NCI-H128 (cell line): ENCODE measurements around the gene EBPL.

Experiments
- DNase-seq: peaks from one replicate; lab custom pipeline; 2025; ENCODE audit not compliant: unreplicated experiment; lab: John Stamatoyannopoulos, UW

Gene EBPL

DNA sequence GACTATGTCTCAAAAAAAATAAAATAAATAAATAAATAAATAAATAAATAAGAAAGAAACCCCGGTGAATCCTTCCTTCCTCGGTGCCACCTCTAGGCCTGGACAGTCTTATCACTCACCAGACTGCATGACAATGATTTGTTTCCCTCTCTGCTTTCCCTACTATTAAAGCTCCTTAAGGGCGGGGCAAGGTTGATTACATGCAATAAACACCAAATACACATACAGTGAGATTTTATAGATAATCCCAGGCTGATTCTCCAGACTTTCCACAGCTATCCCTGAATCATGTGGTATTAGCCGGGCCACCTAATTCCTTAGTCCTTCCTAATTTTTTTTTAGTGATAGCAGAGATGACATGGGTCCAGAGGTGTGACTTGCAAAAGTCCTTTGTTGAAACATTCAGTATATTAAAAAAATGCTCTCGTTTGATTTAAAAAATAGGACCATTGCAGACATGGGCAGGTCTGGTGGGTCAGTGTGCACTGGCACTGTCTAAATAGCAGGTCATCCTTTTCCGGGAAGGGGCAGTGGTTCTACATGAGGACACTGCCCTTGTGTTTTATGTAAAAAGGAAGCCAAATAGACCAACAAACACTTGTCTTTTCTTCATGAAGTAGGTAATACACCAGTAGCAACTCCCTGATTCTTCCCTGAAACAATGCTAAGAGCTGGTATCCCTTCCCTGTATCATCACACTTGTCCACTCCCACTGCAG is 14.5 kb downstream of the EBPL start:
- DNase-seq: no peak

DNA sequence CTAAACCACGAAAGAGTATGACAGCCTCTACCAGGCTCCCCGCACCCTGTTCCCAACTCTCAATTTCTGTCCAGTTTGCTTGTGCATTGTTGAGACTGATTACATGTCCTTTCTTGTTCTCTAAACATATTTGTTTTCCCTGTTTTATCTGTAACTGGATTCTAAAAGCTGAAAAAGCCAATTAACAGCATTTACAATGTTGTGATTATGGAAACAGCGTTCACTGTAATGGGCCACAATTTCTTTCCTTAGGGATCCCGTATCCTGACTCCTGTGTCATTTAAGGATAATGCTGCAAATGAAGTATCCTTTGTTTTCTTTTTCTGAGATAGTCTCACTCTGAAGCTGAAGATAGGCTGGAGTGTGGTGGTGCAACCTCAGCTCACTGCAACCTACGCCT is 20.5 kb downstream of the EBPL start:
- no peak for DNase-seq

DNA sequence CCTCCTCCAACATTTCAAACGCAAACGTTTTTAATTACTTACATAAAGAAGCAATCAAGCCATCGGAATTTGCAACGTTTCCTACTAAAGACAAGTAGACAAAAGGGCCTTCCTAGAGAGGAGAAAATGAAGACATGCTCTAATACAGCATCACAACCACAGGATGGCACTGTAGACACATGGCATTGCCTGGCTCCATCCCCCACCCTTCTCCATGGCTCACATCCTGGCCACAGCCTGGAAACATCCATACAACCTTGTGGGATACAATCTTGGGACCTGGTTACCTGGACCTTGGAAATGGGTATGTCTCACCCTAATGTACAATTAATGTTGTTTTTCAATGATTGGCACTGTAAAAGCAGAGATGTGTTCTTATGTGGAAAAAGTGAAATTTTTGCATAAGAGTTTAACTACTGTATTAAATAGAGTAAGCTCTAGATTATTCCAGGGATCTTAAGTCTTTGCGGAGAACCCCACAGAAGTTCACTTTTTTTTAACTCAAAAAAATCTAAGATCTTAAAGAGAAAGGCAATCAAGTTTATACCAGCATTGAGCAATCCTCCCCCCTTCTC is 21.5 kb downstream of the EBPL start:
- DNase-seq: peak; percentile 23

DNA sequence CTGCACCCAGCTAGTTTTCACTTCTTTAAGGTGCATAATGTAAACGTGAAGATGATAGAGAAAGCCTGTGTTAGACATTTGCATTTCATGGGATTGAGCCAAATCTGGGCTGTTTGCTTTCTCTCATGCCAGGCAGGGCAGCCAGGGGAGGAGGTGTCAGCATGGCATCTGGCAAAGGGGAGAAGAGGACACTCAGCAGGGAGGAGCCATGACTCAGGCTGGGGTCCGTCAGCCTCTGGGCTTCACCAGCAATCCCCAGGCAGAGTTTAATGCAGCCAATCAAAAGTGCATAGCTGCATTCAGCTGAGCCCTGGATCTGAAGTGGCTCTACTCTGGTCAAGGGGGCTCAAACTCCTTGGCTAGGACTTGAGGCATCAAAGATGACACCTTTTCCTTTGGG is 23.5 kb downstream of the EBPL start:
- no peak for DNase-seq

DNA sequence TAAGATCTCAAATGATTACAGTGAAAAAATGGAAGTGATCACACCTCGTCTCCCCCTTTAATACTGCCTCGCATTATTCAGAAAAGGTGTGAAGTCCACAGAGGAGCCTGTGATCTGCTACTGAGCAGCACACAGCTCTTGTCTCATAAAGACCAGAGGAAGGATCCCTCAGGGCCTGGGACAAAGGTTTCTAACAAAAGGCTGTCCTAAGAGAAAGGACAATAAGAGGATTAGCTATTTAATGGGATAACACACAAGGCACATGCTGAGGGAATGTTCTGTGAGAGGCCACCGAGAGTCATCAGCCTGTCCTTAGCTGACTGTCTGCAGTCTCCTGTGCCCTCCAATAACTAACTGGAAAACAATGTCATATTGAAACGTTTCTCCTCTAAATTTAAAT is 26.7 kb downstream of the EBPL start:
- DNase-seq: no peak

DNA sequence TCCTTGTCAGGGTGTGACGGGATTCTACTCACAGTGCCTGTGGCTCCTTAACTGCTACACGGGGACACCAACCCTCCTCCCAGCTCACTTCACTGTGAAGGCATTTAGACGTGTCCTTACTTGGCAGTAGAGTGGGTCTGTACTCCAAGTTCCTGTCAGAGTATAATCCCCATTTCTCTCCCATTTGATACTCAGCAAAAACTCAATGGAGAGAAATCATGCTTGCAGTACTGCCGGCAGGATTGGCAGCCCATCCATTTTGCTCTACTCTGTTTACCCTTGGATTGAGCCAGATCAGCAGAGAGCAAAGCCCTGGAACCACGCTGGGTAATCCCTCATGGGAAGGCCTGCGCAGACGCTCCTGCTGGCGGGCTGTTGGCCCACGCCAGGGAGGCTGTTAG is 34.0 kb downstream of the EBPL start:
- DNase-seq: no peak

DNA sequence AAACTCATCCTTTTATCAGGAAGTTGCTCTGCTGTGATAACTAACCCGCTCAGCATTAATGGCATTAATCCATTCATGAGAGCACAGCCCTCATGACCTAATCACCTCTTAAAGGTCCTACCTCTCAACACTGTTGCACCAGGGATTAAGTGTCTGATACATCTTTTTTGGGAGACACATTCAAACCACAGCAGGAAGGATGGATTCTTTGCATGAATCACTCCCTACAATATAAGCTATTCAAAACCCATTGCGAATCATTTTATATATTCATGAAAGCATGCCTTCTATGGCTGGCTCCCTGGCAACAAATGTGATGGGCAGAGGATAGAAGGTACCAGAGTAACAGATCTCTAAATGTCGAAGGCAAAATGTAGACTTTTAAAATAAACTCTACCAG is 35.4 kb downstream of the EBPL start:
- no peak for DNase-seq

DNA sequence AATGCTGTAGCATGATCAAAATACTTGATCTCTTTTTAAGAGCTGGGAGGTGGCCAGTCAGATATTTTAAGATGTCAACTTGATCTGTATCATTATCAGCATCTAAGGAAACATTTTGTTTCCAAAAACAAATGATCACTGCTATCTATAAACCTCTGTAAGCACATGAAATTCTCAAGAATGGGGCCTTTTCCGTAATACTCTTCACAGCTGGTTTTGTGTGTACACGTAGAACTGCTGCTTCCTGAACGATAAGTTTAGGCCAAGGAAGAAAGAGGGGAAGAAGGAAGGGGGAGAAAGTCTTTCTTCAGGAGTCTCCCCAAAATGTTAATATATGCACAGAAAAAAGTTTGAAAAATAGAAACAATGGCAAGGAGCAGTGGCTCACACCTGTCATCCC is 37.3 kb downstream of the EBPL start:
- DNase-seq: no peak

DNA sequence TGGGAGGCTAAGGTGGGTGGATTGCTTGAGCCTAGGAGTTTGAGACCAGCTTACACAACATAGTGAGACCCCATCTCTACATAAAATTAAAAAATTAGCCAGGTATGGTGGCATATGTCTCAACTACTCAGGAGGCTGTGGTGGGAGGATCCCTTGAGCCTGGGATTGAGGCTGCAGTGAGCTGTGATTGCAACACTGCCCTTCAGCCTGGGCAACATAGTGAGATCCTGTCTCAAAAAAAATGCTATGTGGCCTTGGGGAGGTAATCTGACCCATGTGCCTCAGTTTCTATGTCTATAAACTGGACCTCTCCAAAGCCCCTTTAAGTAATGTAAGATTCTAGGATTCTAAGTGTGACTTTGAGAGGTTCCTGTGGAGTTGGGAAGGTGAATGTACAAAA is 37.8 kb downstream of the EBPL start:
- no peak for DNase-seq

DNA sequence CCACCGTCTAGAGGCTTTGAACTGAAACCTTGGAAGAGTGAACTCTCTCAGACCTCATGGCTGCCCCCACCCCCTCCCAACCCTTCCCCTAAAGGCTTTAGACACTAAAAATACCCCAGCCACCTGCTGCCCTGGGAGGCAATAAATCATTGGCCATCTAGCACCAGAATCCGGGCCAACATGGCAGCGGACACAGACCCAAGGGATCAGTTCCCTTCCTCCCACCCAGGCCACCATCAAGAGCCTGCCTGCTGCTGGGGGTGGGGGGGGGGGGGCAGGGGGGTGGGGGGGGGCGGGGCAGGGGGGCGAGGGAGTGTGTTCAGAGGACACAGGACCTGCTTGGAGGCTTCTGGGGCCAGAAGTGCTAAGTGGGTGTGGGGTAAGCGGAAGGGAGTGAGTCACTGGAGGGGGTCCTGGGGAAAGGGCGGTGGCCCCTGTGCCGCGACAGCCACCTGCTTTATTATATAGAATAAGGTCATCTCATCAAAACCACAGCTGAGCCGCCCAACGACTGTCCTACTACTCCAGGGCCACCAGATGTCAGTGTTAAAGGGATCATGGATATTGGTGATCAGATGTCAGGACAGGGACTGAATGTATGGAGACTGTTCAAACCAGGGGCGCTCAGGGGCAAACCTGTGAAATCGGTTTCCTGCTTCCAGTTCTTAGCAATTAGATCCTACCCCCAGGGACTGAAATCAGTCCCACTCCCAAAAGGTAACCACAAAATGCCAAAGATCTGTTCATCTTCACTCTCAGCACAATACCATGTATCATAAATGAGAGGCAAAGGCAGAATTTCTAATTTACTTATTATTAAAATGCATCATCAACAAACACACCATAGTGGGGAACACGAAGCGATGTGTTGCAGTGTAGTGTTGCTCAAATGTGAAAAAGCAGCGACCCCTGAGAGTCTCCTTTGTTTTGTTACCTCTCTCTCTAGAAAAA is 38.7 kb downstream of the EBPL start:
- no peak for DNase-seq

DNA sequence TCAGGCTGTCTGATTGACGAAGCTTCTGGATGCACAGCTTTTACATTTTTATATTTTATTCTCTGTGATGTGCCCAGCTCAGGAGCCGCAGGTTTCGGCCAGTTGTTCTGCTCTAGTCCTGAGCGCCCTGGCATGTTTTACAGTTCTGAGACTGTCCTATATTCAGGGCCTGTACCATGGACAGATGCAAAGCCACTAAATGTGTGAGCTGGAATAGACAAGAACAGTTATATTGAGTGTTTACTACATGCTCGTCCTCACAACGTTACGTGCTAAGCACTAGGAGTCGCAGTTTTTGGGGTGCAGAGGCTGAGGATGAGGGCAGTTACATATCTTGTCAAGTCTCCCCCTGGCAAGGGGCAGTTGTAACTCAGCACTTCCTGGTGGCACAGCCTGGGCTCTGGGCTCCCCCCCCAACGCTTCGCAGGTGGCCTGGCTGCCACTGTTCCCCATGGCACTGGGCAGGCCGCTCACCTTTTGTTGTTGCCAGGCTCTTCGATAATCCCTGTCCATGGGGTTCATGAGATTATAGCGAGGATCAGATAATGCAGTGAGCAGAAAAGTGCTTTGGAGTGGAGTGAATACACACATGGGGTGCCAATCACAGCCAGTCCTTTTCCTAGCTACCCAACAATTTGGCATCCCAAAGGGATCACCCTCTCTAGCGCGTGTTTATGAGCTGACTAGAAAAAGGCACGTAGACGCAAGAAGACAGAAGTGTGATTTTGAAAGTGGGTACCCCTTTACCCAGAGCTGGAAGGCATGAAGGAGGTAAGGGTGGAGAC is 39.5 kb downstream of the EBPL start:
- DNase-seq: no peak

DNA sequence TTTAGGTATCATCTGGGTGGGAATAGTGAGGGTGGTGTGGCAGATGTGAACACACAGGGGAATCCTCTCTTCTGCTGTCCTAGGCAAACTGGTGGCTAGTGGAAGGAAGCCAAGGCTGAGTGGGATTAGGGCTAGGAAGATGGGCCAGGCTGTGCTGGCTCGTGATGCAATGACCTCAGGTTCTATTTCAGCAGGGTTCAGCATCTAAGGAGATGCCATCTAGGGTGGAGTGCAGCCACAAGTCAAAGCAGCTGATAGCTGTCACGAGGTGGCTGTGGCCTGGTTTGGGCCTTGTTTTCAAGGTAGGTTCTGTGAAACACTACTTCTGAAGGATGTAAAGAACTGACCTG is 41.3 kb downstream of the EBPL start:
- no peak for DNase-seq

DNA sequence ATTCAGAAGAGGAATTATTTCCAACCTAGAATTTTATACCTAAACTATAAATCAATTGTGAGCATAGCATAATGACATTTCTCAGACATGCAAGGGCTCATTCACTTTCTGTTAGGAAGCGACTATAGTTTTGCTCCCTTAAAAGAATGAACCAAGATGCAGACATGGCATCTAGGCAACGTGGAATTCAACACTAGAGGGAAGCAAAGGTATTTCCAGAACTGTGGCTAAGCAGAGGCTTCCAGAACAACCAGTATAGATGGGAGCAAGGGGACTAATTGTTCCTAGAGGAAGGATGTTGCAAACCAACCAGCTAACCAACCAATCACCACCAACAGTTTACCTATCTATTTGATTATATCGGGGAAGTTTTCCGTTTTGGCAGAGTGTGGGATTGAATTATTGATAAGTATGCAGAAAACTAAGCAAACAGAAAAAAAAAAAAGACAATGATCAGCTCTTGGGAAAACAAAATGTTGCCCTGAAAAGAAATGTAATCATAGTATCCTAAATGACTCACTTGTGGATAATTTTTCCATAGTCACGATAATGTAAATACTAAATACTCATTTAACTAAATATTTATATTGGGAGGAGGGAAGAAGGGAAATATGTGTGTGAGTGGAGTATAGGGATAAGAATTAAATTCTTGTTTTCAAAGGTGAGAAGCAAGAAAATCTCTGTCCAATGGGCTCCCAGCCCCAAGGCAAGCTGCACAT is 41.9 kb downstream of the EBPL start:
- DNase-seq: no peak

DNA sequence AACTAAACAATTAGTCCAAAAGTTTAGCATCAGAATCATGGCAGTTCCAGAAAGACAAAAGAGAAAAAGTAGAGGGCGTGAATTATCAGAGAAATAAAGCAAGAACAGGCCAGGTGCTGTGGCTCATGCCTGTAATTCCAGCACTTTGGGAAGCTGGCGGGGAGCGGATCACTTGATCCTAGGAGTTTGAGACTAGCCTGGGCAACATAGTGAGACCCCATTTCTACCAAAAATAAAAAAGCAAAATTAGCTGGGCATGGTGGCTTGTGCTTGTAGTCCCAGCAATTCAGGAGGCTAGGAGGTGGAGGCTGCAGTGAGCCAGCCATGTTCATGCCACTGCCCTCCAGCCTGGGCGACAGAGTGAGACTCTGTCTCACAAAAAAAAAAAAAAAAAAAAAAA is 44.6 kb downstream of the EBPL start:
- no peak for DNase-seq

DNA sequence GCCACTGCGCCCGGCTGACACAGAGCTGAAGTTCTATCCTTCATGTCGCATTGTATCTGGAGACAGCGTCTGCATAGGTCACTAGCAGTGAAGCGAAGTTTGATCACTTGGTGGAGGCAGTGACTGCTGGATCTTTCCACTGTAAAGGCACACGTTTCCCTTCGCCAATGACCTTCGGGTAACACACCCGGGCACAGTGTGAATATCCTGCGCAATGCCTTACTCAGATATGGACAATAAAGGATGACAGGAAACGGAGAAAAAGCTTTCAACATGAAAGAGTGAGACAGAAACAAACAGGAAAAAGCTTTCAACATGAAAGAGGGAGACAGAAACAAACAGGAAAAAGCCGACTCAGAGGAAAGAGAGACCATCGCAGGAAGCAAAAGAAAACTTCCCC is 45.8 kb downstream of the EBPL start:
- no peak for DNase-seq

DNA sequence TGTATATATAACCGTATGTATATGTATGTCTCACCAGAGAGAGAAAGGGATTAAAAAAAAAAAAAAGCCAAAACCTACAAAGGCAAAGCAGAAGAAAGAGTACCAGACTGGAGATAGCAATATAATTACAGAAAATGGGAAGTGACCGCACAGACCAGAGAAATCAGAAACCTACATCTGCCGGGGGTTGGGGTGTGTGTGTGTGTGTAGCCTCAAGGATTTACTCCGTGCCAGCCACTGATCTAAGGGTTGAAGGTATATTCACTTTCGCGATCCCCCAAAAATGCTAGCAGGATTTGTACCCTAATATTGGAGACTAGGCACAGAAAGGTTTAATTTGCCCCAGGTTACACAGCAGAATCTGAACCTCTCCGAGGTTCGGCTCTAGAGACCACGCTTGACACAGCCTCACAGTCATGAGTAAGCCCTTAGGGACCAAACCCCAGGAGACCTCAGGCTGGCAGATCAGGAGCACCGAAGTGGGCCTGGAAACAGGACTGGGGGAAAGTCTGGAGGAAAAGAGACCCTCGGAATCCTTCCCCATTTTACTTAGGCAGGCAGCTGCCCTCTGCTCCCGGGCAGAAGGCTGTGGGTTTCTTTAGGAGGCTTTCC is 48.1 kb downstream of the EBPL start:
- DNase-seq: no peak

DNA sequence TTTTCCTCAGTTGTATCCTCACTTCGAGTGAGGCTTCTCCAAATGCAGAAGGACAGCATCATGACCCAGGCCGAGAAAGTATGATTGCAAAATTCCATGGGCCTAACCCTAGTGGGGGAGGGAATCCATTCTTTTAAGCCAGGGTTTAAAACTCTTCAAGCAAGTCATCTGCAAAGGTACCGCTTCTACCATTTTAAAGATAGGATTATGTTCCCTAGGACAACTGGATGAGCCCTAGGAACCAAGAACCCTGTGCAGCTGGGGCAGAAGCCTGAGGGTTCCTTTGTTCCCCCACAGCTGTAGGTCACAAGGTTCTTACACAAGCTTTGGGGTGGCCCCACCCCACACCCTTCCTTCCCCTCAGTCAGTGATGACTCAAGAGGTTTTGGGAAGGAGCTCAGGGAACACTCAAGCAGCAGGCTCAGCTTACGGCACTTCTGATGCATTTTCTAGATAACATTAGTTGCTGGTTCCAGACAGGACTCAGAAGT is 49.4 kb downstream of the EBPL start:
- DNase-seq: no peak

DNA sequence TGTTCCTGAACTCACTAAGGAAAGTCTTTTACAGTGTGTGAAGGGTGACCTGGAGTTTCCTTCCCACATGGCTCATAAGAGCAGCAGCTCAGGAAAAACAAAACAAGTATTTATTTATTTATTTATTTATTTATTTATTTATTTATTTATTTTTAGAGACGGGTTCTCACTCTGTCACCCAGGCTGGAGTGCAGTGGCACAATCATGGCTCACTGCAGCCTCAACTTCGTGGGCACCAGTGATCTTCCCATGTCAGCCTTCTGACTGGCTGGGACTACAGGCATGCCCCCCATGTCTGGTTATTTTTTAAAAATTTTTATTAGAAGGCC is 52.6 kb downstream of the EBPL start:
- no peak for DNase-seq

DNA sequence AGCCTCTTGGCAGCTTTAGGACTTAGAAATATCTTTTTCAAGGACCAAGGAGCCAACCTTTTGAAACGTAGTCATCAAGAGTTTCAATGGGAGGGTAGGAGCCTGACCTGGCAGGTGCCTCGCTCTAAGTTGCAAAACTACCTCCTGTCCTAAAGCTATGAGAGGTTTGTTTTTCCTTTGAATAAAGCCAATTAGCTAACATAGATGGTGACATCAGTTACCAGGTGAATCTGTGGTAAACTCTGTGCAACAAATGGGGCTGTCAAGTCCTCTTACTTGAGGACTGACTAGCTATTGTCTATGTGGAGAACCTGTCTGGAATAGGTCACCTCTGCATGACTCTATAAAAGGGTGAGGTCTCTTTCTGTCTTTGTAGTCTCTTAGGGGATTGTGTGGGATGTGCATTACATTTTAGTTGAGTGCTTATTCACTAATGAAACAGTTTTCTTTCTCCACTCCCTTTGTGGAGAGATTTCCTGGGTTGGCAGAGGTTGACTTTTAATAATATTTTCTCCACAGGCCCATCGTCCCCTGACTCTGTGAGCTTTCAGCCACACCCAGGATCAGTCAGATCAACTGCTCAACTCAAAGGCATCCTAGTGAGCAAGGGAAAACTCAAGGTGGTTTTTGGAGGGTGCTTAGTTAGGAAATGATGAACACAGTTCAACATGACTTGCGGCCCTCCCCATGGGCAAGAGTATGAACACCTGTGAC is 53.1 kb downstream of the EBPL start:
- no peak for DNase-seq

DNA sequence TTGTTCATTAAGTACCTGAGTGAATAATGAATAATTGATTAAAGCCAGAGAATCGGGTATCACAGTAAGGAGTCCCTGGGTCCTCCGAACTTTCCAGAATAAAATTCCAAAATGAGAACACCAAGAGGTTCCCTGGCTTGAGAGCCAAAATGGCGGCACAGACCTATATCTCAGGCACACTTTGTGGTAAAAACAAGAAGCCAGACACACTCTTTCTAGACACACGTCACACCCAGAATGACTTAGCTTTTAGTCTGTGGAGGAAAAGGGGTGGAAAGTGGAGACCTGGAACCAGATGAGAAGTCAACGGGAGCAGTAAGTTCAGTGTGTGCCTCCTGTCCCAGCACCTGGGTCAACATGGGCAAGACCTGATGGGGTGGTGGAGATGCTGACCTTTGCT is 54.6 kb downstream of the EBPL start:
- DNase-seq: no peak
